ENCODE data around the gene PDIA2.

PDIA2 gene

GRCh38 chr16:284204-285120, 1.5 kb downstream of the PDIA2 start:
- TF ChIP-seq, protein P1, sequence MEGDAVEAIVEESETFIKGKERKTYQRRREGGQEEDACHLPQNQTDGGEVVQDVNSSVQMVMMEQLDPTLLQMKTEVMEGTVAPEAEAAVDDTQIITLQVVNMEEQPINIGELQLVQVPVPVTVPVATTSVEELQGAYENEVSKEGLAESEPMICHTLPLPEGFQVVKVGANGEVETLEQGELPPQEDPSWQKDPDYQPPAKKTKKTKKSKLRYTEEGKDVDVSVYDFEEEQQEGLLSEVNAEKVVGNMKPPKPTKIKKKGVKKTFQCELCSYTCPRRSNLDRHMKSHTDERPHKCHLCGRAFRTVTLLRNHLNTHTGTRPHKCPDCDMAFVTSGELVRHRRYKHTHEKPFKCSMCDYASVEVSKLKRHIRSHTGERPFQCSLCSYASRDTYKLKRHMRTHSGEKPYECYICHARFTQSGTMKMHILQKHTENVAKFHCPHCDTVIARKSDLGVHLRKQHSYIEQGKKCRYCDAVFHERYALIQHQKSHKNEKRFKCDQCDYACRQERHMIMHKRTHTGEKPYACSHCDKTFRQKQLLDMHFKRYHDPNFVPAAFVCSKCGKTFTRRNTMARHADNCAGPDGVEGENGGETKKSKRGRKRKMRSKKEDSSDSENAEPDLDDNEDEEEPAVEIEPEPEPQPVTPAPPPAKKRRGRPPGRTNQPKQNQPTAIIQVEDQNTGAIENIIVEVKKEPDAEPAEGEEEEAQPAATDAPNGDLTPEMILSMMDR (conservative IDR thresholded peaks at IDR 0.05), result no peak
- TF ChIP-seq ZFX (IDR thresholded peaks at IDR 0.05), result no peak
- H3K27ac ChIP-seq, result no peak overlapping the region

DNA sequence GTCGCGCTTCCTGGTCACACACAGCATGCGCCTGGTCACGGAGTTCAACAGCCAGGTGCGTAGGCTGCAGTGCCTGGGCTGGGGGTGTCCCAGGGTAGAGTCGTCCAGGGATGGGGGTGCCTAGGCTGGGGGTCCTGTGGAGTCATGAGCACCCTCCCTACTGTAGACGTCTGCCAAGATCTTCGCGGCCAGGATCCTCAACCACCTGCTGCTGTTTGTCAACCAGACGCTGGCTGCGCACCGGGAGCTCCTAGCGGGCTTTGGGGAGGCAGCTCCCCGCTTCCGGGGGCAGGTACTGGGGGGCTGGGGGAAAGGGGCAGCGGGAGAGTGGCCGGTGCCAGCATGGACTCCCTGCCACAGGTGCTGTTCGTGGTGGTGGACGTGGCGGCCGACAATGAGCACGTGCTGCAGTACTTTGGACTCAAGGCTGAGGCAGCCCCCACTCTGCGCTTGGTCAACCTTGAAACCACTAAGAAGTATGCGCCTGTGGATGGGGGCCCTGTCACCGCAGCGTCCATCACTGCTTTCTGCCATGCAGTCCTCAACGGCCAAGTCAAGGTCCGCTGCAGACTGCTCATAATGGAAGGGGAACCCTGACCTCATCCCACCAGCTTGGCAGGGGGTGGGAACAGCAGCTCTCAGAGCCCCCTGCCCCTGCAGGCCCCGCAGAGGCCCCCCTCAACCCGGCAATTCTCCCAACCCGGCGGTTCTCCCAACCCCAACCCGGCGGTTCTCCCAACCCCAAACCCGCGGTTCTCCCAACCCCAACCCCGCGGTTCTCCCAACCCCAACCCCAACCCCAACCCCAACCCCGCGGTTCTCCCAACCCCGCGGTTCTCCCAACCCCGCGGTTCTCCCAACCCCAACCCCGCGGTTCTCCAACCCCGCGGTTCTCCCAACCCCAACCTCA, 2.4 kb downstream of the PDIA2 start:
- TF ChIP-seq ZFX (IDR thresholded peaks at IDR 0.05), result no peak
- TF ChIP-seq, protein P1 (conservative IDR thresholded peaks at IDR 0.05), result no peak
- H3K27ac ChIP-seq, result no peak overlapping the region

GRCh38 chr16:286491-287297, 3.7 kb downstream of the PDIA2 start:
- no peak overlapping the region for H3K27ac ChIP-seq
- TF ChIP-seq, protein P1 (conservative IDR thresholded peaks at IDR 0.05), result no peak
- no peak for TF ChIP-seq ZFX (IDR thresholded peaks at IDR 0.05)

DNA sequence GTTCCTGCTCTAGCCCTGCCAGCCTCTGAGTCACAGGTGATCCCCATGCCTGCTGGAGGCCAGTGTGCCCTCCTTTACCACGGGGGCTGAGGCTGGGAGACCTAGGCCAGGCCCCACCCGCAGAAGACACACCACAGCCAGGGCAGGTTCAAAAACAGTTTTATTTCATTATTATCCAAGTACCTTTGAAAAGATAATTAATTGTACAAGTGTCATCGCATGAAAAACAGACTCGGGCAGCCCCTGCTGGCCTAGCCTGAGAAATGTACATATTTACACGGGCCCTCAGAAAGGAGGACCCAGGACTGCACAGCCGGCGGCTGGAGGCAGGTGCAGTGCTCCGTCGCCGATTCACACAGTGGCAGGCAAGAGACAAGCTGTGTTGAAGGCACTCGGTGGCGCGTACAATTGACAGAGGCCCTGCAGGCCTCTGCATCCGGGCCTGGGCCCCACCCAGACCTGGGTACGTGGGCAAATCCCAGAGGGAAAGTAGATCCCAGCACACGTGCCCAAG, 4.4 kb downstream of the PDIA2 start:
- no peak overlapping the region for H3K27ac ChIP-seq
- no peak for TF ChIP-seq ZFX (IDR thresholded peaks at IDR 0.05)
- TF ChIP-seq, protein P1 (conservative IDR thresholded peaks at IDR 0.05), result no peak

- TF ChIP-seq, protein P1 (conservative IDR thresholded peaks at IDR 0.05), result no peak
- no peak for TF ChIP-seq ZFX (IDR thresholded peaks at IDR 0.05)
Observed at GRCh38 chr16:287981-288920, 5.3 kb downstream of the PDIA2 start.

GRCh38 chr16:289395-289997, 6.5 kb downstream of the PDIA2 start:
- TF ChIP-seq, protein P1 (conservative IDR thresholded peaks at IDR 0.05), result no peak
- TF ChIP-seq ZFX (IDR thresholded peaks at IDR 0.05), result no peak
- H3K27ac ChIP-seq, result no peak overlapping the region

More at GRCh38 chr16:287981-288920, 5.3 kb downstream of the PDIA2 start:
- no peak overlapping the region for H3K27ac ChIP-seq
